ENCODE data around the gene SRGN. TPM values are rescaled to one million over a fixed set of nuclear protein-coding genes. Genes with fewer than 3 reads are reported as not detected.

SRGN gene
- polyA plus RNA-seq, 1 donor from 2014 or later = not detected

DNA sequence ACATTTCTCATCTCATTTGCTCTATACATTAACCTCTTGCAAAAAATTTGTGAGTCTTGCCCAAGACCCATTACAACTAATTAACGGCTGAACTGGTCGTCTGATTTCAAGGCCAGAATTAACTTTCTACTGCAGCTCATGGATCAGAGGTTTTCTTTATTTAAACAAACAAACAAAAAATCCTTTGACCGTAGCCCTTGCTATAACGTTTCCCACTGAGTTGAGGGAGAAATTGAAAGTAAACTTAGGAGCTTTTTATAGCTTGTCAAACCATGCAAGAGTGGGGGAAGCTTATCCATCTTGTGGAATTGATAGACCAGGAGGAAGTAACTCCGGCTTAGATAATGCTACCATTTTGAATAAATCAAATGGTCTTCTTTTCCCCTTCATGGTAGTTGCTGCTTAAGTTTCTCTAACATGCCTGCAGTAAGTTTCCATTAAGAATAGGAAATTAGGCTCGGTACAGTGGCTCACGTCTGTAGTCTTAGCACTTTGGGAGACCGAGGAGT lies 3.3 kb downstream of the SRGN start:
- no peak overlapping the region for H3K9ac ChIP-seq (ENCODE audit: low read length)
- H3K4me3 ChIP-seq (ENCODE audit: low read length) = no peak overlapping the region
- no peaks in the 10 kb centered on the region for H3K9me2 ChIP-seq (ENCODE audit: insufficient read depth, low read length)
- TF ChIP-seq MXI1 (conservative IDR thresholded peaks at IDR 0.05; ENCODE audit: poor library complexity, severe bottlenecking) (no peak), RAD21 (conservative IDR thresholded peaks at IDR 0.05) (no peak), EP300 (conservative IDR thresholded peaks at IDR 0.05; ENCODE audit: poor library complexity, severe bottlenecking) (no peak), SMC3 (conservative IDR thresholded peaks at IDR 0.05; ENCODE audit: poor library complexity) (no peak)
- TF ChIP-seq, protein P1, sequence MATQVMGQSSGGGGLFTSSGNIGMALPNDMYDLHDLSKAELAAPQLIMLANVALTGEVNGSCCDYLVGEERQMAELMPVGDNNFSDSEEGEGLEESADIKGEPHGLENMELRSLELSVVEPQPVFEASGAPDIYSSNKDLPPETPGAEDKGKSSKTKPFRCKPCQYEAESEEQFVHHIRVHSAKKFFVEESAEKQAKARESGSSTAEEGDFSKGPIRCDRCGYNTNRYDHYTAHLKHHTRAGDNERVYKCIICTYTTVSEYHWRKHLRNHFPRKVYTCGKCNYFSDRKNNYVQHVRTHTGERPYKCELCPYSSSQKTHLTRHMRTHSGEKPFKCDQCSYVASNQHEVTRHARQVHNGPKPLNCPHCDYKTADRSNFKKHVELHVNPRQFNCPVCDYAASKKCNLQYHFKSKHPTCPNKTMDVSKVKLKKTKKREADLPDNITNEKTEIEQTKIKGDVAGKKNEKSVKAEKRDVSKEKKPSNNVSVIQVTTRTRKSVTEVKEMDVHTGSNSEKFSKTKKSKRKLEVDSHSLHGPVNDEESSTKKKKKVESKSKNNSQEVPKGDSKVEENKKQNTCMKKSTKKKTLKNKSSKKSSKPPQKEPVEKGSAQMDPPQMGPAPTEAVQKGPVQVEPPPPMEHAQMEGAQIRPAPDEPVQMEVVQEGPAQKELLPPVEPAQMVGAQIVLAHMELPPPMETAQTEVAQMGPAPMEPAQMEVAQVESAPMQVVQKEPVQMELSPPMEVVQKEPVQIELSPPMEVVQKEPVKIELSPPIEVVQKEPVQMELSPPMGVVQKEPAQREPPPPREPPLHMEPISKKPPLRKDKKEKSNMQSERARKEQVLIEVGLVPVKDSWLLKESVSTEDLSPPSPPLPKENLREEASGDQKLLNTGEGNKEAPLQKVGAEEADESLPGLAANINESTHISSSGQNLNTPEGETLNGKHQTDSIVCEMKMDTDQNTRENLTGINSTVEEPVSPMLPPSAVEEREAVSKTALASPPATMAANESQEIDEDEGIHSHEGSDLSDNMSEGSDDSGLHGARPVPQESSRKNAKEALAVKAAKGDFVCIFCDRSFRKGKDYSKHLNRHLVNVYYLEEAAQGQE (IDR thresholded peaks at IDR 0.05; ENCODE audit: borderline replicate concordance) = no peak
- H3F3A ChIP-seq (ENCODE audit: insufficient read depth, low read length, poor library complexity, severe bottlenecking) = no peaks in the 10 kb centered on the region
- no peak overlapping the region for H2AFZ ChIP-seq (ENCODE audit: low read depth, low read length)
- no peaks in the 10 kb centered on the region for H3K27me3 ChIP-seq (ENCODE audit: insufficient read depth, low read depth, low read length)
- no peaks in the 10 kb centered on the region for H4K20me1 ChIP-seq (ENCODE audit: insufficient read depth)
- no peaks in the 10 kb centered on the region for H3K9me3 ChIP-seq (ENCODE audit: low read length)
- no peaks in the 10 kb centered on the region for H3K79me2 ChIP-seq (replicated peaks; ENCODE audit: insufficient read depth, low read length)
- H3K36me3 ChIP-seq (ENCODE audit: insufficient read depth, low read length) = no peaks in the 10 kb centered on the region
- no peak overlapping the region for H3K27ac ChIP-seq (ENCODE audit: low read length)
- H3K4me2 ChIP-seq (ENCODE audit: low read length) = no peak overlapping the region

DNA sequence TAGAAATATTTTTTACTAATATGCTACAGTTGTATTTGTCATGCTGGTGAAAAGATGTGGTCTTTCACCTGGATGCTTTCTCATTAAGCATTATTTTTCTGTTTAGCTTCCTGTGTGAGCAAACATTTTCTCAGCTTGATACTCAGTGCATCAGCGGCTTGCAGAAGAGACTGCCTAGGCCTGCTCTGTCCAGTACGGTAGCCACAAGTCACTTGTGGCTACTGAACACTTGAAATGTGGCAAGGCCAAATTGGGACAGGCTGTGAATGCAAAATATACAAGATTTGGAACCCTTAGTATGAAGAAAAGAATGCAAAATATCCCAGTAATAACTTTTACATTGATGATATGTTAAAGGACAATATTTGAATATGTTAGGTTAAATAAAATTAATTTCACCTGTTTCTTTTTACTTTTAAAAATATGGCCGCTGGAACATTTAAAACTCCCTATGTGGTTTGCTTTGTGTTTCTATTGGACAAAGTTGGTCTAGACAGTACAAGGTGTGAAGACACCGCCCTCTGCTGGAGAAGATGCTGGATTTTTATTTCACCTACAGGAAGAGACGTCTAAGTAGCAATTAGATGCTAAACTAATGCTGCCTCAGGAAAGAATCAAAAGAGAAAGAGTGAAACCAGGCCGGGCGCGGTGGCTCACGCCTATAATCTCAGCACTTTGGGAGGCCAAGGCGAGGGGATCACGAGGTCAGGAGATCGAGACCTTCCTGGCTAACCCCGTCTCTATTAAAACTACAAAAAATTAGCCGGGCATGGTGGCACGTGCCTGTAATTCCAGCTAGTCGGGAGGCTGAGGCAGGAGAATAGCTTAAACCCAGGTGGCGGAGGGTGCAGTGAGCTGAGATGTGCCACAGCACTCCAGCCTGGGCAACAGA lies 5.3 kb downstream of the SRGN start:
- no peaks in the 10 kb centered on the region for H3K36me3 ChIP-seq (ENCODE audit: insufficient read depth, low read length)
- no peak overlapping the region for H3K4me2 ChIP-seq (ENCODE audit: low read length)
- H3K4me3 ChIP-seq (ENCODE audit: low read length) = no peak overlapping the region
- no peak overlapping the region for H3K27ac ChIP-seq (ENCODE audit: low read length)
- peak; percentile 16 for TF ChIP-seq SMC3 (conservative IDR thresholded peaks at IDR 0.05; ENCODE audit: poor library complexity)
- TF ChIP-seq MXI1 (conservative IDR thresholded peaks at IDR 0.05; ENCODE audit: poor library complexity, severe bottlenecking) = no peak
- TF ChIP-seq TAF1 (IDR thresholded peaks at IDR 0.05; ENCODE audit: low read depth) = no peak
- TF ChIP-seq EP300 (conservative IDR thresholded peaks at IDR 0.05; ENCODE audit: poor library complexity, severe bottlenecking) = no peak
- TF ChIP-seq, protein P2, sequence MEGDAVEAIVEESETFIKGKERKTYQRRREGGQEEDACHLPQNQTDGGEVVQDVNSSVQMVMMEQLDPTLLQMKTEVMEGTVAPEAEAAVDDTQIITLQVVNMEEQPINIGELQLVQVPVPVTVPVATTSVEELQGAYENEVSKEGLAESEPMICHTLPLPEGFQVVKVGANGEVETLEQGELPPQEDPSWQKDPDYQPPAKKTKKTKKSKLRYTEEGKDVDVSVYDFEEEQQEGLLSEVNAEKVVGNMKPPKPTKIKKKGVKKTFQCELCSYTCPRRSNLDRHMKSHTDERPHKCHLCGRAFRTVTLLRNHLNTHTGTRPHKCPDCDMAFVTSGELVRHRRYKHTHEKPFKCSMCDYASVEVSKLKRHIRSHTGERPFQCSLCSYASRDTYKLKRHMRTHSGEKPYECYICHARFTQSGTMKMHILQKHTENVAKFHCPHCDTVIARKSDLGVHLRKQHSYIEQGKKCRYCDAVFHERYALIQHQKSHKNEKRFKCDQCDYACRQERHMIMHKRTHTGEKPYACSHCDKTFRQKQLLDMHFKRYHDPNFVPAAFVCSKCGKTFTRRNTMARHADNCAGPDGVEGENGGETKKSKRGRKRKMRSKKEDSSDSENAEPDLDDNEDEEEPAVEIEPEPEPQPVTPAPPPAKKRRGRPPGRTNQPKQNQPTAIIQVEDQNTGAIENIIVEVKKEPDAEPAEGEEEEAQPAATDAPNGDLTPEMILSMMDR (IDR thresholded peaks at IDR 0.05; ENCODE audit: poor library complexity, severe bottlenecking) = peak; percentile 64
- TF ChIP-seq RAD21 (conservative IDR thresholded peaks at IDR 0.05) = peak; percentile 56
- TF ChIP-seq, protein P1 (IDR thresholded peaks at IDR 0.05; ENCODE audit: borderline replicate concordance) = no peak
- TF ChIP-seq EZH2 (IDR thresholded peaks at IDR 0.05; ENCODE audit: borderline replicate concordance, insufficient read depth, low read length, poor library complexity, severe bottlenecking) = no peak
- H3K9ac ChIP-seq (ENCODE audit: low read length) = no peak overlapping the region
- H3K79me2 ChIP-seq (replicated peaks; ENCODE audit: insufficient read depth, low read length) = no peaks in the 10 kb centered on the region
- H4K20me1 ChIP-seq (ENCODE audit: insufficient read depth) = no peaks in the 10 kb centered on the region
- H3K9me3 ChIP-seq (ENCODE audit: low read length) = no peaks in the 10 kb centered on the region
- H2AFZ ChIP-seq (ENCODE audit: low read depth, low read length) = no peak overlapping the region
- H3F3A ChIP-seq (ENCODE audit: insufficient read depth, low read length, poor library complexity, severe bottlenecking) = no peaks in the 10 kb centered on the region
- H3K9me2 ChIP-seq (ENCODE audit: insufficient read depth, low read length) = no peaks in the 10 kb centered on the region
- no peaks in the 10 kb centered on the region for H3K27me3 ChIP-seq (ENCODE audit: insufficient read depth, low read depth, low read length)

All from neural cell (in vitro differentiated cells).